Measurements from ENCODE around the gene SLIT3. TPM values are rescaled to one million over a fixed set of nuclear protein-coding genes. Genes with fewer than 3 reads are reported as not detected.

Gene SLIT3
- total and polyA plus RNA-seq, 9 of the 15 experiments (the other 6 are each of a cell fraction or from before 2014, with no cell fraction given), result 0.01 to 0.04 TPM; not detected in 7

DNA sequence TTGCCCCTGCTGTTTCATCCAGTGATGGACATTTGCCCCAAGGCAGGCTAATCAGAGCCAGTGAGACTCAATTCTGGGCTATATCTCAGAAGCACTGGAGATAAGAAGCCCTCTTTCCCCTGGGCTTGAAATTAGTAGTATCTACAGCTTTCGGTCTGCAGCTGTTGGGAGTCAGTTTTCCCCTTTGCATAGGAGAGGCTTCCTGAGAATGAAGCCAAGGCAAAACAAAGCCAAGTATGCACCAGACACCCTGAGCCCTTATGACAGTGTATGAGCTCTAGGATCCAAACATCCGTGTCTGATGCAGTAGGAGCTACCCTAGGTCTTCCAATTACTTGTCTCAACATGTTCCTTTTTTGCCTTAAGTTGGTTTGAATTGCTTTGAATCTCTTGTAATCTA is 642.5 kb downstream of the SLIT3 start (continued):
- no peak for TF ChIP-seq ZFX (CRISPR knock-in tag; IDR thresholded peaks at IDR 0.05)
- no peak for TF ChIP-seq ZNF347 (CRISPR knock-in tag; IDR thresholded peaks at IDR 0.05; ENCODE audit: low read depth)
- TF ChIP-seq, protein P1, sequence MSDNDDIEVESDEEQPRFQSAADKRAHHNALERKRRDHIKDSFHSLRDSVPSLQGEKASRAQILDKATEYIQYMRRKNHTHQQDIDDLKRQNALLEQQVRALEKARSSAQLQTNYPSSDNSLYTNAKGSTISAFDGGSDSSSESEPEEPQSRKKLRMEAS (CRISPR knock-in tag; IDR thresholded peaks at IDR 0.05), result no peak
- TF ChIP-seq FOXJ2 (tag; IDR thresholded peaks at IDR 0.05), result no peak
- no peak for TF ChIP-seq RBM22 (IDR thresholded peaks at IDR 0.05; ENCODE audit: low read depth, low read length, poor library complexity, severe bottlenecking)
- no peak for TF ChIP-seq ZBTB8A (IDR thresholded peaks at IDR 0.05; ENCODE audit: partially characterized antibody)
- TF ChIP-seq TAL1 (IDR thresholded peaks at IDR 0.05), result no peak
- TF ChIP-seq U2AF2 (optimal IDR thresholded peaks at IDR 0.05; ENCODE audit: low read depth, low read length), result no peak
- TF ChIP-seq, protein P2, sequence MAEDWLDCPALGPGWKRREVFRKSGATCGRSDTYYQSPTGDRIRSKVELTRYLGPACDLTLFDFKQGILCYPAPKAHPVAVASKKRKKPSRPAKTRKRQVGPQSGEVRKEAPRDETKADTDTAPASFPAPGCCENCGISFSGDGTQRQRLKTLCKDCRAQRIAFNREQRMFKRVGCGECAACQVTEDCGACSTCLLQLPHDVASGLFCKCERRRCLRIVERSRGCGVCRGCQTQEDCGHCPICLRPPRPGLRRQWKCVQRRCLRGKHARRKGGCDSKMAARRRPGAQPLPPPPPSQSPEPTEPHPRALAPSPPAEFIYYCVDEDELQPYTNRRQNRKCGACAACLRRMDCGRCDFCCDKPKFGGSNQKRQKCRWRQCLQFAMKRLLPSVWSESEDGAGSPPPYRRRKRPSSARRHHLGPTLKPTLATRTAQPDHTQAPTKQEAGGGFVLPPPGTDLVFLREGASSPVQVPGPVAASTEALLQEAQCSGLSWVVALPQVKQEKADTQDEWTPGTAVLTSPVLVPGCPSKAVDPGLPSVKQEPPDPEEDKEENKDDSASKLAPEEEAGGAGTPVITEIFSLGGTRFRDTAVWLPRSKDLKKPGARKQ (CRISPR knock-in tag; IDR thresholded peaks at IDR 0.05), result no peak

DNA sequence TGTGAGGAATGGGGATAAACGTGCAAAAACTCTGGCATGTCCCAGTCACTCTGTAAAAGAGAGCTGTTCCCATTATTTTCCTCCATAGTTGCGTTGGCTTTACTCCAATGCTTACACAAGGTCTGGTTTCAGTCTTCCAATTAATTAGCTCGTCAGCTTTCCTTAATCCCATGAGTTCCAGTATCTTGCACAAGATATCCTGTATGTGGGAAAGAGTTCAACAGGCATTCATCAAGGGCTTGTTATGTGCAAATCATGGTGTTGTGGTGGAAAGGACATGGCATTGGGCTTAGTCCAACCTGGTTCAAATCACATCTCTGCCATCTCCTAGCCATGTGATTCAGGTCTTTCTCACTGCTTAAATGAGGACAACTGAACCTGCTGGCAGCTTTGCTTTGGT is 644.3 kb downstream of the SLIT3 start:
- POLR2A ChIA-PET, result interaction anchor here (0.6 kb wide), 1 partner anchor 28 kb away, joined by 3 read pairs; no protein-coding TSS in a partner anchor
- Histone ChIP-seq H3K4me1 (replicated peaks in 1 of 2; ENCODE audit: control insufficient read depth in 2 of 2, insufficient read depth in 2 of 2, low read length in 2 of 2) (peaks cover 0 to 23% of the 10 kb centered on the region in 2 experiments; a peak in 2 of 5 replicates), H3K79me2 (ENCODE audit: control insufficient read depth, insufficient read depth, low read length) (no peaks in the 10 kb centered on the region), H3K9me3 (replicated peaks; ENCODE audit: control insufficient read depth, insufficient read depth, low read depth, low read length) (no peaks in the 10 kb centered on the region), H2AFZ (ENCODE audit: low read depth, low read length) (no peak overlapping the region), H3K27me3 (ENCODE audit: control insufficient read depth in 2 of 2, insufficient read depth in 2 of 2, low read length in 2 of 2) (no peaks in the 10 kb centered on the region), H3K36me3 (ENCODE audit: control insufficient read depth, insufficient read depth, low read length) (no peaks in the 10 kb centered on the region), H4K20me1 (replicated peaks; ENCODE audit: control insufficient read depth, insufficient read depth, low read length) (no peaks in the 10 kb centered on the region), H3K9ac (ENCODE audit: insufficient read depth in 1 of 2, low read depth in 2 of 2, low read length in 2 of 2) (no peak overlapping the region), H3K27ac (ENCODE audit: extremely low read depth, low read depth, low read length) (no peak overlapping the region), H3K9me1 (ENCODE audit: control insufficient read depth, insufficient read depth, low read length) (no peaks in the 10 kb centered on the region), H3K4me2 (ENCODE audit: insufficient read depth, low read length) (peak overlapping the region; percentile 26), H3K4me3 (no peak overlapping the region)
- no peak for TF ChIP-seq ZNF143 (CRISPR knock-in tag; IDR thresholded peaks at IDR 0.05)
- TF ChIP-seq CTBP1 (IDR thresholded peaks at IDR 0.05; ENCODE audit: borderline replicate concordance), result no peak
- TF ChIP-seq ZNF57 (CRISPR knock-in tag; IDR thresholded peaks at IDR 0.05), result no peak
- no peak for TF ChIP-seq ZNF764 (CRISPR knock-in tag; IDR thresholded peaks at IDR 0.05; ENCODE audit: low read depth)
- no peak for TF ChIP-seq ZNF583 (CRISPR knock-in tag; IDR thresholded peaks at IDR 0.05)
- TF ChIP-seq, protein P3, sequence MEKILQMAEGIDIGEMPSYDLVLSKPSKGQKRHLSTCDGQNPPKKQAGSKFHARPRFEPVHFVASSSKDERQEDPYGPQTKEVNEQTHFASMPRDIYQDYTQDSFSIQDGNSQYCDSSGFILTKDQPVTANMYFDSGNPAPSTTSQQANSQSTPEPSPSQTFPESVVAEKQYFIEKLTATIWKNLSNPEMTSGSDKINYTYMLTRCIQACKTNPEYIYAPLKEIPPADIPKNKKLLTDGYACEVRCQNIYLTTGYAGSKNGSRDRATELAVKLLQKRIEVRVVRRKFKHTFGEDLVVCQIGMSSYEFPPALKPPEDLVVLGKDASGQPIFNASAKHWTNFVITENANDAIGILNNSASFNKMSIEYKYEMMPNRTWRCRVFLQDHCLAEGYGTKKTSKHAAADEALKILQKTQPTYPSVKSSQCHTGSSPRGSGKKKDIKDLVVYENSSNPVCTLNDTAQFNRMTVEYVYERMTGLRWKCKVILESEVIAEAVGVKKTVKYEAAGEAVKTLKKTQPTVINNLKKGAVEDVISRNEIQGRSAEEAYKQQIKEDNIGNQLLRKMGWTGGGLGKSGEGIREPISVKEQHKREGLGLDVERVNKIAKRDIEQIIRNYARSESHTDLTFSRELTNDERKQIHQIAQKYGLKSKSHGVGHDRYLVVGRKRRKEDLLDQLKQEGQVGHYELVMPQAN (IDR thresholded peaks at IDR 0.05; ENCODE audit: borderline replicate concordance), result no peak
- TF ChIP-seq RBM22 (IDR thresholded peaks at IDR 0.05; ENCODE audit: low read depth, low read length, poor library complexity, severe bottlenecking), result no peak
- DNase-seq (ENCODE audit: extremely low read depth in 1 of 4, low spot score in 3 of 4), result no peak
- in situ Hi-C loops (cut with MboI), result loop anchor here (25.0 kb wide), 1 partner anchor 394 kb away; no protein-coding TSS in a partner anchor
- BruUV-seq (replicated peaks), result no TSS peak
- ATAC-seq, result no peak
- intact Hi-C loops (cut with micrococcal nuclease), result no loop called here
- peak; percentile 40 for FAIRE-seq
- WGBS (ENCODE audit: insufficient coverage, low coverage, missing lambda C conversion rate), result 4% methylated on average over 3 of the region's 3 CpGs
- CTCF ChIA-PET (ENCODE audit: low intra/inter-chr PET ratio), result no interaction called here
